Liver (tissue), 3 donors: ENCODE results near the gene INPP5K.

ENCODE experiments used
- ATF3 ChIP-seq: IDR thresholded peaks from 2 replicates; pipeline ENCODE4 v1.6.1; 2016; ENCODE audit warnings: antibody characterized with exemption
- CTCF ChIP-seq: fragments of 150-350 bp; IDR thresholded peaks from 2 replicates; pipeline ENCODE4 v1.5.1; 2017; ENCODE audit warnings: improper control_type of control experiment, low read depth, low read length; ENCODE audit not compliant: missing input control
- EGR1 ChIP-seq, 2 donors: IDR thresholded peaks; 2 replicates each; pipeline ENCODE4 v1.6.1; 2016 to 2018; ENCODE audit warnings: antibody characterized with exemption in 2 of 2, low read depth in 2 of 2
- FOXA1 ChIP-seq: IDR thresholded peaks from 2 replicates; pipeline ENCODE4 v1.6.1; 2016; ENCODE audit warnings: antibody characterized with exemption
- GABPA ChIP-seq, 2 donors: IDR thresholded peaks in 1 of 2; conservative IDR thresholded peaks in 1 of 2; 2 replicates each; pipeline ENCODE4 v1.6.1; 2016; ENCODE audit warnings: antibody characterized with exemption in 2 of 2, mild to moderate bottlenecking in 1 of 2, moderate library complexity in 1 of 2
- HNF4A ChIP-seq, 2 donors: conservative IDR thresholded peaks; 2 replicates each; pipeline ENCODE4 v1.6.1; 2016; ENCODE audit warnings: antibody characterized with exemption in 2 of 2, mild to moderate bottlenecking in 2 of 2
- HNF4G ChIP-seq: IDR thresholded peaks from 2 replicates; pipeline ENCODE4 v1.6.1; 2016; ENCODE audit warnings: antibody characterized with exemption
- JUND ChIP-seq, 2 donors: IDR thresholded peaks; 2 replicates each; pipeline ENCODE4 v1.6.1; 2016; ENCODE audit warnings: antibody characterized with exemption in 2 of 2
- MAX ChIP-seq: IDR thresholded peaks from 2 replicates; pipeline ENCODE4 v1.6.1; 2016; ENCODE audit warnings: antibody characterized with exemption
- RAD21 ChIP-seq, 2 donors: IDR thresholded peaks; 2 replicates each; pipeline ENCODE4 v1.6.1; 2016; ENCODE audit warnings: antibody characterized with exemption in 2 of 2, mild to moderate bottlenecking in 2 of 2
- REST ChIP-seq: IDR thresholded peaks from 2 replicates; pipeline ENCODE4 v1.6.1; 2016; ENCODE audit warnings: antibody characterized with exemption, mild to moderate bottlenecking
- TAF1 ChIP-seq: conservative IDR thresholded peaks from 2 replicates; pipeline ENCODE4 v1.6.1; 2016; ENCODE audit warnings: antibody characterized with exemption, mild to moderate bottlenecking
- YY1 ChIP-seq: IDR thresholded peaks from 2 replicates; pipeline ENCODE4 v1.6.1; 2016; ENCODE audit warnings: antibody characterized with exemption, mild to moderate bottlenecking
- ZBTB33 ChIP-seq: IDR thresholded peaks from 2 replicates; pipeline ENCODE4 v1.6.1; 2016; ENCODE audit warnings: antibody characterized with exemption
- donor health status: healthy.
- donor health status: healthy.

GRCh38 chr17:1496869-1497268 is 19.5 kb downstream of the INPP5K start:
- TF ChIP-seq ZBTB33 (no peak), CTCF (no peak), HNF4G (no peak), YY1 (no peak), FOXA1 (no peak), ATF3 (no peak), RAD21 (IDR thresholded peaks at IDR 0.05) (no peak), REST (no peak), HNF4A (conservative IDR thresholded peaks at IDR 0.05) (no peak), TAF1 (no peak), EGR1 (IDR thresholded peaks at IDR 0.05; ENCODE audit: low read depth in 2 of 2) (no peak), MAX (no peak), GABPA (IDR thresholded peaks at IDR 0.05 in 1 of 2, conservative IDR thresholded peaks at IDR 0.05 in 1 of 2) (no peak), JUND (IDR thresholded peaks at IDR 0.05) (no peak)
